Uterus (tissue), 4 donors: ENCODE results near the gene PRKACA. TPM values are rescaled to one million over a fixed set of nuclear protein-coding genes. Genes with fewer than 3 reads are reported as not detected.
"Not testable (repeated sequence)": the region's sequence is repeated elsewhere in the genome, so short reads cannot be mapped to it uniquely, and the experiment has no call there.

Experiments used
- DNase-seq, 2 donors: peaks; one replicate each; pipeline ENCODE4 v3.0.0-alpha.2; 2019 to 2020
- H3K27ac ChIP-seq, 2 donors: fragments of 200-600 bp; sonication (generic); 1 replicate in 1 of 2; 2 replicates in 1 of 2; pipeline ENCODE4 v1.5.1; 2016 to 2018
- H3K27me3 ChIP-seq, 2 donors: fragments of 200-600 bp; sonication (generic); one replicate each; pipeline ENCODE4 v1.5.1; 2018 to 2019; ENCODE audit warnings: control low read depth in 1 of 2
- H3K36me3 ChIP-seq, 2 donors: fragments of 200-600 bp; sonication (generic); one replicate each; pipeline ENCODE4 v1.5.1; 2019; ENCODE audit warnings: control low read depth in 1 of 2
- H3K4me1 ChIP-seq, 2 donors: fragments of 200-600 bp; sonication (generic); one replicate each; pipeline ENCODE4 v1.5.1; 2018 to 2019; ENCODE audit warnings: control low read depth in 1 of 2
- H3K4me3 ChIP-seq, 2 donors: fragments of 200-600 bp; sonication (generic); 1 replicate in 1 of 2; 2 replicates in 1 of 2; pipeline ENCODE4 v1.5.1; 2018 to 2019; ENCODE audit warnings: mild to moderate bottlenecking in 1 of 2
- H3K9me3 ChIP-seq, 2 donors: fragments of 200-600 bp; sonication (generic); one replicate each; pipeline ENCODE4 v1.5.1; 2019; ENCODE audit warnings: control low read depth in 1 of 2
- POLR2A ChIP-seq, 2 donors: fragments of 450-650 bp; IDR thresholded peaks; one replicate each; pipeline ENCODE4 v1.6.1; 2016; ENCODE audit warnings: antibody characterized with exemption in 2 of 2, mild to moderate bottlenecking in 1 of 2, moderate library complexity in 1 of 2
- intact Hi-C: fragments of 100-400 bp; cut with DNase I; formaldehyde crosslinking; loops from one replicate; pipeline ENCODE4 v1.15.1; 2023; ENCODE audit warnings: low total_unique reads
- total RNA-seq, 4 donors: library from RNA; depleted of rRNA in 3 of 4; stranded (reverse); fragments of >200 nt in 3 of 4; gene quantifications; one replicate each; pipeline versions ENCODE4 v1.1.0 to v1.2.4, GENCODE V29; 2014 to 2023
- TF ChIP-seq, protein P1 (sequence below), 4 experiments: fragments of 200-600 bp in 2 of 4; fragments of 450-650 bp in 2 of 4; sonication (generic) in 2 of 4; IDR thresholded peaks; one replicate each; pipeline ENCODE4 v1.5.1; 2016 to 2019; ENCODE audit warnings: antibody characterized with exemption in 4 of 4, mild to moderate bottlenecking in 2 of 4, moderate library complexity in 1 of 4
- donor health status: DM: yes; HTN: yes; CAD: no.

Gene PRKACA
- total RNA-seq, 4 donors from 2014 or later, result 4.9 to 135 (median 74.2) TPM

DNA sequence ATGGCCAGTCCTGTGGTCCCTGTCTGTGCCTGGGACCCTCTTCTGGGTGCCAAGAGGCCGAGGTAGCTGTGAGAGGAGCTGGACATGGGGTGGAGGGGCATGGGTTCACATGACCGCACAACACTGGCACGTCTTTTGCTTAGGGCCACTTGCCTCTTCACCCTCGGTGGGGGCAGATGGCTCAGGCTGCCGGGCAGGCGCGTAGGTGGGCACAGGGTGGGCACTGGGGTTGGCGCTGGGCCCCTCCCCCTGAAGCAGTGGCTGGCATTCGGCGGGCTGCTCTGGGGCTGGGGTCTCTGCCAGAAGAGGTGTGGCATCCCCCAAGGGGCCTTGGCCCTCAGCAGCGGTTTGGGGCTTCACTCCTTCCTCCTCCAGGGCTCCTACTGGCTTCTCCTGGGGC is 64.1 kb downstream of the PRKACA start:
- Histone ChIP-seq H3K4me1 (peaks cover 0 to 7% of the 10 kb centered on the region in 2 donors), H3K36me3 (no peaks in the 10 kb centered on the region), H3K27me3 (no peaks in the 10 kb centered on the region), H3K4me3 (no peak overlapping the region), H3K27ac (no peak overlapping the region), H3K9me3 (no peaks in the 10 kb centered on the region)
- no peak for DNase-seq
- intact Hi-C loops, result no loop called here
- TF ChIP-seq, protein P1, sequence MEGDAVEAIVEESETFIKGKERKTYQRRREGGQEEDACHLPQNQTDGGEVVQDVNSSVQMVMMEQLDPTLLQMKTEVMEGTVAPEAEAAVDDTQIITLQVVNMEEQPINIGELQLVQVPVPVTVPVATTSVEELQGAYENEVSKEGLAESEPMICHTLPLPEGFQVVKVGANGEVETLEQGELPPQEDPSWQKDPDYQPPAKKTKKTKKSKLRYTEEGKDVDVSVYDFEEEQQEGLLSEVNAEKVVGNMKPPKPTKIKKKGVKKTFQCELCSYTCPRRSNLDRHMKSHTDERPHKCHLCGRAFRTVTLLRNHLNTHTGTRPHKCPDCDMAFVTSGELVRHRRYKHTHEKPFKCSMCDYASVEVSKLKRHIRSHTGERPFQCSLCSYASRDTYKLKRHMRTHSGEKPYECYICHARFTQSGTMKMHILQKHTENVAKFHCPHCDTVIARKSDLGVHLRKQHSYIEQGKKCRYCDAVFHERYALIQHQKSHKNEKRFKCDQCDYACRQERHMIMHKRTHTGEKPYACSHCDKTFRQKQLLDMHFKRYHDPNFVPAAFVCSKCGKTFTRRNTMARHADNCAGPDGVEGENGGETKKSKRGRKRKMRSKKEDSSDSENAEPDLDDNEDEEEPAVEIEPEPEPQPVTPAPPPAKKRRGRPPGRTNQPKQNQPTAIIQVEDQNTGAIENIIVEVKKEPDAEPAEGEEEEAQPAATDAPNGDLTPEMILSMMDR (IDR thresholded peaks at IDR 0.05), result no peak
- no peak for TF ChIP-seq POLR2A (IDR thresholded peaks at IDR 0.05)

GRCh38 chr19:14053032-14053431 is 64.5 kb downstream of the PRKACA start:
- intact Hi-C loops, result no loop called here
- H3K9me3 ChIP-seq, result no peaks in the 10 kb centered on the region
- H3K4me1 ChIP-seq, result peaks cover 0 to 7% of the 10 kb centered on the region in 2 donors
- no peak overlapping the region for H3K27ac ChIP-seq
- TF ChIP-seq, protein P1 (IDR thresholded peaks at IDR 0.05), result no peak
- no peak for TF ChIP-seq POLR2A (IDR thresholded peaks at IDR 0.05)
- H3K36me3 ChIP-seq, result no peaks in the 10 kb centered on the region
- H3K27me3 ChIP-seq, result no peaks in the 10 kb centered on the region
- no peak overlapping the region for H3K4me3 ChIP-seq
- DNase-seq, result no peak

- TF ChIP-seq, protein P1 (IDR thresholded peaks at IDR 0.05), result no peak
- TF ChIP-seq POLR2A (IDR thresholded peaks at IDR 0.05), result no peak
- Histone ChIP-seq H3K36me3 (no peaks in the 10 kb centered on the region), H3K4me3 (no peak overlapping the region), H3K27ac (no peak overlapping the region), H3K27me3 (no peaks in the 10 kb centered on the region), H3K9me3 (no peaks in the 10 kb centered on the region), H3K4me1 (peaks cover 0 to 2% of the 10 kb centered on the region in 2 donors)
- no peak for DNase-seq
- intact Hi-C loops, result no loop called here
Observed at GRCh38 chr19:14052470-14052869, 65.1 kb downstream of the PRKACA start.

DNA sequence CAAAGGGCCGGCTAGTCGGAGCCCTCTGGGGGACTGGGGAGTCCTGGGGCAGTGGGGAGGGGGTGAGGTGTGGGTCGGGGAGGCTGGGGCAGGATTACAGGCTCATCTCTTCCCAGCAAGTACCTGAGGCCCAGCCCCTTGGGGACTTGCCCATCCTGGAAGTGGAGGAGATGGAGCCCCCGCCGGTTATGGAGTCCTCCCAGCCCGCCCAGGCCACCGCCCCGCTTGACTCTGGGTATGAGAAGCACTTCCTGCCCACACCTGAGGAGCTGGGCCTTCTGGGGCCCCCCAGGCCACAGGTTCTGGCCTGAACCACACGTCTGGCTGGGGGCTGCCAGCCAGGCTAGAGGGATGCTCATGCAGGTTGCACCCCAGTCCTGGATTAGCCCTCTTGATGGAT is 65.6 kb downstream of the PRKACA start:
- Histone ChIP-seq H3K4me1 (no peaks in the 10 kb centered on the region), H3K36me3 (no peaks in the 10 kb centered on the region), H3K27ac (no peak overlapping the region), H3K27me3 (no peaks in the 10 kb centered on the region), H3K4me3 (no peak overlapping the region), H3K9me3 (no peaks in the 10 kb centered on the region)
- intact Hi-C loops, result no loop called here
- DNase-seq, result no peak
- no peak for TF ChIP-seq POLR2A (IDR thresholded peaks at IDR 0.05)
- TF ChIP-seq, protein P1 (IDR thresholded peaks at IDR 0.05), result no peak

- H3K27me3 ChIP-seq, H3K4me3 ChIP-seq, H3K4me1 ChIP-seq, H3K9me3 ChIP-seq, DNase-seq, intact Hi-C loops, H3K27ac ChIP-seq, H3K36me3 ChIP-seq: not testable (repeated sequence)
Observed at GRCh38 chr19:14050961-14051360, 66.6 kb downstream of the PRKACA start.

- no peaks in the 10 kb centered on the region for H3K4me1 ChIP-seq
- no peak for TF ChIP-seq POLR2A (IDR thresholded peaks at IDR 0.05)
- TF ChIP-seq, protein P1 (IDR thresholded peaks at IDR 0.05), result no peak
- intact Hi-C loops, result no loop called here
Observed at GRCh38 chr19:14050512-14050911, 67.0 kb downstream of the PRKACA start.

More at GRCh38 chr19:14050512-14050911, 67.0 kb downstream of the PRKACA start:
- no peaks in the 10 kb centered on the region for H3K36me3 ChIP-seq
- H3K27ac ChIP-seq, result no peak overlapping the region
- no peaks in the 10 kb centered on the region for H3K9me3 ChIP-seq
- DNase-seq, result no peak
- no peaks in the 10 kb centered on the region for H3K27me3 ChIP-seq
- no peak overlapping the region for H3K4me3 ChIP-seq
